T-helper 17 cell (primary cell): ENCODE data around the gene VAMP8. TPM values are rescaled to one million over a fixed set of nuclear protein-coding genes. Genes with fewer than 3 reads are reported as not detected.
A peak's percentile ranks its signal among the peaks of the same experiment; 100 is the strongest.

Source experiments
- ATAC-seq: fragments of 150-1000 bp; cut with Tn5 transposase; 2 replicates; pipeline ENCODE4 v1.10.0; 2021; ENCODE audit warnings: mild to moderate bottlenecking, moderate library complexity
- DNase-seq, 3 donors: peaks; one replicate each; pipeline versions ENCODE4 v3.0.0 to v3.0.0-alpha.2; 2020 to 2021
- H3K9me3 ChIP-seq: one replicate; pipeline ENCODE4 v1.7.0; 2013; ENCODE audit warnings: low read length, mild to moderate bottlenecking; ENCODE audit not compliant: control insufficient read depth, poor library complexity, severe bottlenecking
- H3K27ac Mint-ChIP-seq: one replicate; pipeline ENCODE4 v1.8.0; 2022; ENCODE audit warnings: mild to moderate bottlenecking, moderate library complexity, mixed read lengths
- H3K27me3 Mint-ChIP-seq: one replicate; pipeline ENCODE4 v1.8.0; 2022; ENCODE audit warnings: mixed read lengths
- H3K36me3 Mint-ChIP-seq: one replicate; pipeline ENCODE4 v1.8.0; 2022; ENCODE audit warnings: low read depth, mixed read lengths
- H3K4me1 Mint-ChIP-seq: one replicate; pipeline ENCODE4 v1.8.0; 2022; ENCODE audit warnings: mild to moderate bottlenecking, mixed read lengths
- H3K4me3 Mint-ChIP-seq: one replicate; pipeline ENCODE4 v1.8.0; 2022; ENCODE audit warnings: mild to moderate bottlenecking, moderate library complexity, mixed read lengths
- total RNA-seq, 4 donors: library from RNA in 2 of 4; stranded (reverse) in 2 of 4; gene quantifications; one replicate each; pipeline ENCODE4 v1.2.3 and lab custom pipeline; 2022 to 2026

Gene VAMP8
- total RNA-seq, 2 donors from 2014 or later = 82.3 to 104 TPM

DNA sequence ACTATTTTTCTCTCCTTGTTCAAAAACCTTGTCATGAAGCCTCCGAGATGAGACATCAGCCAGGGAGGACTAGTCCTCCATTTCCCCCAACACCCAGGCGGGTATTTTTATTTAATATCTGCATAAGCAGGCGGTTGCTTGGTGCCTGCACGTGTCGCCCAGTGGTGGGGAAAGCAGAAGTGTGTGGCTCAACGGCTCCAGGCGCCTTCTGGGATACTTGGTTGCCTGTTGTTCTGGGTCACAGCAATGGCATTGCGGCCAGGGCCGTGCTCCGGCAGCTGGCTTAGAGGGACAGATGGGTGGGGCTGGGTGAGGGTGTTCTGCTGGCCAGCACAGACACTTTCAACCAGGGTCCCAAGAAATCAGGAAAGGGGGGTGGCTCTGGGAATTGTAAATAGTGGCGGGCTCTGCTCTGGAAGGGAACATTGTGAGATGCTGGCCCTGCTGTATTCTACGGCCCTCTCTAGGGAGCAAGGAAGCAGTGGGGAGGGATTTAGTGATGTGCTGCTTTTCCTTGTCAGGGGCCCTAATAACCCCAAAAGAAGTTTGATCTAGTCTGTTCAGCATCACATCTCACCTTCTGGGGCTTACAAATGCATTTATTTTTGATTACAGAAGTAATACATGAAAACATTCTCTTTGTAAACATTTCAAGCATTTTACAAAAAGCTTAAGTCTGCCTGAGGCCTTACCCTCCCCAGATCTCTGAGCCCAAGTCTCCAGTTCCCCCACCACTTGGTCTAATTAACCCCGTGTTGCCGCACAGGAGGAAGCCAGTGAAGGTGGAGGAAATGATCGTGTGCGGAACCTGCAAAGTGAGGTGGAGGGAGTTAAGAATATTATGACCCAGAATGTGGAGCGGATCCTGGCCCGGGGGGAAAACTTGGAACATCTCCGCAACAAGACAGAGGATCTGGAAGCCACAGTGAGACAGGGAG is 1.1 kb downstream of the VAMP8 start:
- peak; percentile 61 for ATAC-seq
- Mint-ChIP-seq H3K36me3 (peaks cover 3% of the 10 kb centered on the region), H3K27me3 (no peaks in the 10 kb centered on the region), H3K4me1 (peaks cover 26% of the 10 kb centered on the region), H3K27ac (peak overlapping the region; percentile 97), H3K4me3 (peak overlapping the region; percentile 94)
- no peaks in the 10 kb centered on the region for H3K9me3 ChIP-seq
- no peak for DNase-seq

DNA sequence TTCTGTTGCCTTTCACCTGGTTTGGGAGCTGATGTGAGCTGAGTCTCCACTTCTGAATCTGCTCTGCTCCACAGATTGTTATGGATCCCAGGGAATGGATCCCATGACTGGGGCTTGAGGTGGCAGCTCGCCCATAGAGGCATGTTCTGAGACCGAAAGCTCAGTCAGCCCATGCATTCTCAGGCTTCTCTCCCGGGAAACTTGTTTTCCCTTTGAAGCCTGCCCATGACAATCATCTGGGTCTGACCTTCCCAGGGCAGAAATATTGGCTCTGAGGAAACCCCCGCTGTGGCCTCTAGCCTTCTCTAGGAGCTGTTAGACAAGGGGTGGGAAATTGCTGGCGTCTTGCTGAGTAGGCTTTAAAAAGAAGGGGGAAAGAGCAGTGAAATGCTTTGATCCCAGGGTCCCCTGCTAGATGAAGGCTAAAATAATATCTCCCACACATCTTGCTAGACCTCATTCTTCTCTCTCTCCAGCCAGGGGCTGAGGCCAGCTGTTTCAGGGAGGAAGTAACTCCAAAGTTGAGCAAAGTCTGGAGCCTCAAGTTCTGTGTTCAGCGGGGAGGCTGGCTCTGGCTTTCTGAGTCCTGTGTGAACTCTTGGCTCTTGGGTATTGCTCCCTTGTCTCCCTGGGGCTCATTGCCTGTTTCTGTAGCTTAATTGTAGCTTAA is 2.0 kb downstream of the VAMP8 start:
- H3K27ac Mint-ChIP-seq = peak overlapping the region; percentile 97

DNA sequence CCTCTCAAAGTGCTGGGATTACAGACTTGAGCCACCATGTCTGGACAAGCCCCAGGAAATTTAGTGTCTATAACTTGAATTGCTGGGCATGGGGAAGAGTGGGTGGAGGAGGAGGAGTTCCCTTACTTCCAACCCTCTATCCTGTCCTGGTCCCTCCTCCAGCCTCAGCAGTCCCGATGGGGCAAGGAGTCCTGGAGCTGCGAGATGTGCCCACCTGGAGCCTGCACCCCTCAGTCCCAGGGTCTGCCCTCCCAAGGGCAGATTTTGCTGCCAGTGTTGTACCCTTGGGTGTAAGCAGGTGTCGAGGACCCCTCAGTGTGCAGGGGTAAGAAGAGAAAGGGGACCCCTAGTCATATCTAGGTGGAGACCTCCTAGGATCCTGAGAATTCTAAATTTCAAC is 2.8 kb downstream of the VAMP8 start:
- peaks cover 33% of the 10 kb centered on the region for H3K4me1 Mint-ChIP-seq
- peak overlapping the region; percentile 52 for H3K4me3 Mint-ChIP-seq

More for the DNA sequence above, 2.0 kb downstream of the VAMP8 start:
- no peaks in the 10 kb centered on the region for H3K9me3 ChIP-seq
- DNase-seq (no peak), ATAC-seq (no peak)
- no peaks in the 10 kb centered on the region for H3K27me3 Mint-ChIP-seq
- H3K36me3 Mint-ChIP-seq = peaks cover 3% of the 10 kb centered on the region
- peaks cover 28% of the 10 kb centered on the region for H3K4me1 Mint-ChIP-seq
- H3K4me3 Mint-ChIP-seq = peak overlapping the region; percentile 94

DNA sequence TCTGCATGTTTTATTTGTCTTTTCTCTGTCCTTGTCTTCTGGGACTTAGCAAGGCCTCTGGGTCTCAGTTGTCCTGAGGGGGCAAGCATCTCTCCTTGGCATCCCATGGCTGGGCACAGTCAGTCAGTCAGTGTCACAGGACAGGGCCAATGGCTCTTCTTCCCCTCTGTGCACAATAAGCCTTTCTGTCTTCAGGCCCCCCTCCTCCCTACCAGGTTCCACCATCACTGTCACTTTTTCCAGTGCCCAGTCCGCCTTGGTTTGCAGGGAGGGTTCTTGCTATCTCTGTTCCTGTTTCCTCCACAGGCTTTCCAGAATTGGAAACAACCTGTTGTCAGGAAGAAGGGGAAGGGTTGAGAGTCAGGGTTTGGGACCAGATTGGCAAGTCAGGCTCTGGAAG is 5.1 kb downstream of the VAMP8 start:
- Mint-ChIP-seq H3K4me1 (peaks cover 43% of the 10 kb centered on the region), H3K4me3 (no peak overlapping the region), H3K27ac (peak overlapping the region; percentile 91), H3K36me3 (peaks cover 3% of the 10 kb centered on the region), H3K27me3 (no peaks in the 10 kb centered on the region)
- DNase-seq = no peak
- no peak for ATAC-seq
- no peaks in the 10 kb centered on the region for H3K9me3 ChIP-seq

More for the DNA sequence above, 2.8 kb downstream of the VAMP8 start:
- no peaks in the 10 kb centered on the region for H3K9me3 ChIP-seq
- no peaks in the 10 kb centered on the region for H3K27me3 Mint-ChIP-seq
- no peak for DNase-seq
- peak overlapping the region; percentile 97 for H3K27ac Mint-ChIP-seq
- ATAC-seq = no peak
- H3K36me3 Mint-ChIP-seq = peaks cover 3% of the 10 kb centered on the region

DNA sequence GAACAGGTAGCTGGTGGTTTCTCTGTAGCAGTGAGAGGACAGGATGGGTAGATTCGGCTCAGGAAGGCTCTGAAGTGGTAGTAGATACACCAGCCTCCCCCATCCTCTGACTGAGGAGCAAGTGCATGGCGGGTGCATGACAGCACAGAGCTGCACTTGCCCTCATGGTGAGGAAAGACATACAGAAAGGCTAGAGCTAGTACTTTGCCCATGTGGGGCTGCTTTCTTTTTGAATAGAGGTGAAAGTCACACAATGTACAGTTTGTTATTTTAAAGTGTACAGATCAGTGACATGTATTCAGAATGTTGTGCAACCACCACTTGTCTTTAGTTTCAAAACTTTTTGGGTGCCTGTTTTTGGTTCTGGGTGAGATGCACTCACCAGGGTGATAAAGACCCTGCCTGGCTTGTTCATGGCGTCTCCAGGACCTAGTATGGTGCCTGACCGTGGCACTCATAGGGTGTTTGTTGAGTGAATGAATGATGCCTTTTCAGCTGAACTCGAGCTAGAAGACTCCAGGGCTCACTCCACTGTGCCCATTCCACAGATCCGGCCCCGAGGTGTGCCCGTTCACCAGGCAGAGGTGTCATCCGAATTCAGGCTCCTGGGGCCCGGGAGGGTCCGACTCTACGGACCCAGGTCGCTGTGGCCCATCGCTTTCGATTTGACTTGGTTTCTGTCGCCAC is 6.4 kb downstream of the VAMP8 start:
- H3K4me1 Mint-ChIP-seq = peaks cover 44% of the 10 kb centered on the region
- H3K9me3 ChIP-seq = no peaks in the 10 kb centered on the region
- DNase-seq = no peak
- peak; percentile 70 for ATAC-seq
- peaks cover 3% of the 10 kb centered on the region for H3K36me3 Mint-ChIP-seq
- H3K27me3 Mint-ChIP-seq = no peaks in the 10 kb centered on the region
- H3K4me3 Mint-ChIP-seq = peak overlapping the region; percentile 90
- H3K27ac Mint-ChIP-seq = peak overlapping the region; percentile 91

DNA sequence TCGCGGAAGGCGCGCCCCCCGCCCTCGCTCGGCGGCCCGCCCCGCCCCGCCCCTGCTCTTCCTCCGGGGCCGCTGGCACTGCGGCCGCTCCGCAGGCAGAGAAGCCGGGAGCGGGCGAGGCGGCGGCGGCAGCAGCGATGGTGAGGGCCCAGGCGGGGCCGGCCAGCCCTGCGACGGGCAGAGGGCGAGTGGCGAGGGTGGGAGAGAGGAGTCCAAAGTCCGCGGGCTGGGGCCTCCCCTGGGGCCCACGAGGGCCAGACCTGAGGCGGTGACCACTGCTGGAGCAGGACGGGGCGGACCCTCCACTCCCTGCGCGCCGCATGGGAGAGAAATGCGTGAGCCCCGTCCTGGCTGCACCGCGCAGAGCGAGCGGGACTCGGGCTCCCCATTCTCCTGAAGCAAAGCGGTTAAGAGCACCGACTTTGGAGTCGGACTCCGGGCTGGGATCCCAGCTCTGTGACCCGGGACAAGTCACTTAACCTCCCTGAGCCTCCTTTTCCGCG is 7.0 kb downstream of the VAMP8 start, which contains the start of gene VAMP5:
TSS of gene VAMP5 (plus strand) at position 78 of the 503 bp plus-strand sequence. CDS start at position 138, 60 bp downstream.
- Mint-ChIP-seq H3K27me3 (no peaks in the 10 kb centered on the region), H3K4me1 (peaks cover 39% of the 10 kb centered on the region), H3K27ac (peak within 1 kb of the TSS; percentile 91), H3K4me3 (peak within 1 kb of the TSS; percentile 90), H3K36me3 (peaks cover 3% of the 10 kb centered on the region)
- ATAC-seq (peak; percentile 63), DNase-seq (peak in 2 of 3 donors; percentile 32 to 51)
- H3K9me3 ChIP-seq = no peaks in the 10 kb centered on the region

DNA sequence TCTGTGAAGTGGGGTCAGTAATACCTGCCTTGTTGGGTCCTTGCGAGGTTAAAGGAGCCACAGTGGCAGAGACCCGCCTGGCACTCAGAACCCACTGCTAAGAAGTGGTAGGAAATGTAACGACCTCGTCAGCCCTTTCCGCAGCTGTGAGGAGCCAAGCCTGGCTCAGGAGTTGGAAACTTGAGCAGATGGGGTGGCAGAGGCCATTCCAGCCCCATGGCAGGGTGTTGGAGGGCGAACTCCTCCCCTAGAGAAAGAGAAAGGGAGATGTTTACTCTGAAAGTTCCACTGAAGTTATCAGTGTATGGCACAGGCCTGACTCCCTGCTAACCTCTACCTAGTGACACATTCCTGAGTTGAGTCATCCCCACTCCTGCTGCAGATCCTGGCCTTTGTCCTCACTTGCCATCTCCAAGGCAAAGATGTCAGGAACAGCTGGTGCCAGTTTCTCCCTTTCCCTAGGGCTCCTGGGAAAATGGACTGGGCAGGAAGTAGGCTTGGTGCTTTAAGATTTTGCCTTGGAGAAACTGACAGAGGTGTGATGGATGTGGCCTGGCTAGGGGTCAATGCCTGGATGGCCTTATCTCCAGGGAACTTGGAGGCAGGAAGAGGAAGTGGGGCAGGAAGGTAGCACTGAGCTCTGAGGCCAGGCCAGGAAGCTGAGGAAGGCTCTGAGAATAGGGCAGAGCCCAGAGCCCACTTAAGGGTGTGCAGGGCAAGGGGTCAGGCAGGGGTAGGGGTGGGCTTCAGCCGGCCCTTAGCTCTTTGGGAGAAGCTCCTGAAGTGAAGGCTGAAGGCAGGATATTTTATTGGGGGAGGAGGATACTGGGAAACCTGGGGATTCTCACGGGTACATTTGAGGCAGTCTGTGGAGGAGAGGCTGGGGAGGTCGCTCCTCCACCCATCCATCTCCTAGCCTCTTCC is 7.7 kb downstream of the VAMP8 start:
- no peaks in the 10 kb centered on the region for H3K9me3 ChIP-seq
- peak overlapping the region; percentile 91 for H3K27ac Mint-ChIP-seq
- H3K36me3 Mint-ChIP-seq = peaks cover 3% of the 10 kb centered on the region
- ATAC-seq (peak; percentile 55), DNase-seq (no peak)
- H3K4me1 Mint-ChIP-seq = peaks cover 37% of the 10 kb centered on the region
- no peaks in the 10 kb centered on the region for H3K27me3 Mint-ChIP-seq
- H3K4me3 Mint-ChIP-seq = peak overlapping the region; percentile 90

DNA sequence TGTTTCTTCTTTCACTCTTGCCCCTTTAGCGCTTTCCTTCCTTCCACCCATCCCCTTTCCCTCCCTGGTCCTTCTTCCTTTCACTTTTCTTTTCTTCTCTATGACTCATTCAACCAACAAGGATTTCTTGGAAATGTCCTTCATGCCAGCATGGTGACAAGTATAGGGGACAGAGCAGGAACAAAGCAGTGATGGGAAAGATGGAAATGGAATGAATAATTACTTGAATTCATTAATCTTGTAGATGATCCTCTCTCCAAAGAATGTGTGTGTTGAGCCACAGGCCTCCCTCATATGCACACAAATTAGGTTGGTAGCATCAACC is 8.4 kb downstream of the VAMP8 start:
- peak overlapping the region; percentile 90 for H3K4me3 Mint-ChIP-seq
- H3K36me3 Mint-ChIP-seq = no peaks in the 10 kb centered on the region
- DNase-seq (no peak), ATAC-seq (no peak)
- no peaks in the 10 kb centered on the region for H3K27me3 Mint-ChIP-seq
- H3K27ac Mint-ChIP-seq = peak overlapping the region; percentile 91
- peaks cover 41% of the 10 kb centered on the region for H3K4me1 Mint-ChIP-seq
- H3K9me3 ChIP-seq = no peaks in the 10 kb centered on the region

DNA sequence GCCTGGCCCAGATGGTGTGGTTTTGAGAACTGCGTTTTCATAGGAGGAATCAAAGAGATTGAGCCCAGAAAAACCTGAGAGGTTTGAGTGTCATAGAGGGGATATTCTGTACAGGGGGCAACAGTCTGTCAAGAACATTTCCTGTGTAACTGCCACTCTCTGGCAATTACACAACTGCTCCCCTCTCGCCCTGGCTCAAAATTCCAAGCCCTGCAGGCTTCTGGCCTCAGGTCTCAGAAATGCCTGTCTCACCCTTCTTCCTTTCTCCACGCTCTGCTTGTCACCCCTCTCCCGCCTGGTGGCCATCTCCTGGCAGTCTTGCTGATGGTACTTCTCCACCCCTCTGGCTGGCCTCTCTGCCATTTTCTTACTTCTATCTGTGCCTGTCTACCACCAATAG is 10.8 kb downstream of the VAMP8 start:
- peak overlapping the region; percentile 81 for H3K27ac Mint-ChIP-seq
- no peaks in the 10 kb centered on the region for H3K9me3 ChIP-seq
- ATAC-seq (no peak), DNase-seq (no peak)
- peaks cover 2% of the 10 kb centered on the region for H3K36me3 Mint-ChIP-seq
- no peak overlapping the region for H3K4me3 Mint-ChIP-seq
- H3K27me3 Mint-ChIP-seq = no peaks in the 10 kb centered on the region
- H3K4me1 Mint-ChIP-seq = peaks cover 39% of the 10 kb centered on the region

DNA sequence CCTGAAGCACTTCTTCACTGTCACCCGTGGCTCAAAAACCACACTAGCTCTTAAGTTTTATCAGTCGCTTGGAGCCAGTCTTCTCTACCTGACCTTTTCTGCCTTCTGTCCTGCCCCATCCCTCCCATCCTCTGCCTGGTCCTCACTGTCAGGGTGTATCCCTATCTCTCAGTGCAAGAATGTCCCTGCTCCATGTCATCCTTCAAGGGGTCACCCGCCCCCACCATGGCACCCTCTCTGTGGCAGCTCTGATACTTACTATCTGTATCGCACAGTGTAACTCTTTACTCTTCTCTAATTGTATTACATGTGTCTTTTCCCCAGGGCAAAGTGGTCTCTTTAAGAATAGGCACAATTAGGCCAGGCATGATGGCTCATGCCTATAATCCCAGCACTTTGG is 11.3 kb downstream of the VAMP8 start:
- no peak overlapping the region for H3K4me3 Mint-ChIP-seq
- no peaks in the 10 kb centered on the region for H3K9me3 ChIP-seq
- peak overlapping the region; percentile 81 for H3K27ac Mint-ChIP-seq
- DNase-seq = no peak
- H3K36me3 Mint-ChIP-seq = peaks cover 2% of the 10 kb centered on the region
- peaks cover 37% of the 10 kb centered on the region for H3K4me1 Mint-ChIP-seq
- no peaks in the 10 kb centered on the region for H3K27me3 Mint-ChIP-seq
- no peak for ATAC-seq

DNA sequence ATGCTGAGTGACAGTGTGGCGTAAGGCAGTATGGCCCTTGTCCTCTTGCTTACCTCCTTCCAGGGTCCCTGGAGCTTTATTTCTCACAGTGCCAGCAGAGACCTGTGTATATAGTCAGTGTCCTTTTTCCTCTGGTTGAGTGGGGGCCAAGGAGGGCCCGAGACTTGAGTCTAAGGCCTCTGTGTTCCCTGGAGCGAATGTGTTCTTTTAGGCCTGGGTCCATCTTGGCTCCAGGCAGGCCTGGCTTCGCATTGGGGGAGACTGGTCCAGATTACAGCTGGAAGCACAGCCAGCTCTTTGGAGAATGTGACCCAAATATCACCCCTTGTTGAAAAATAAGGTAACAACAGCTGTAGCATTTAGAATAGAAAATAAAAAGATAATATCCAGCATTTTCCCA is 11.8 kb downstream of the VAMP8 start:
- peak overlapping the region; percentile 81 for H3K27ac Mint-ChIP-seq
- peaks cover 2% of the 10 kb centered on the region for H3K36me3 Mint-ChIP-seq
- peaks cover 39% of the 10 kb centered on the region for H3K4me1 Mint-ChIP-seq
- no peak for DNase-seq
- ATAC-seq = no peak
- no peaks in the 10 kb centered on the region for H3K27me3 Mint-ChIP-seq
- H3K9me3 ChIP-seq = no peaks in the 10 kb centered on the region
- no peak overlapping the region for H3K4me3 Mint-ChIP-seq
